ENCODE measurements around the gene EPN1. TPM values are rescaled to one million over a fixed set of nuclear protein-coding genes. Genes with fewer than 3 reads are reported as not detected.
A peak's percentile ranks its signal among the peaks of the same experiment; 100 is the strongest.

EPN1 gene
- total RNA-seq, 1 experiment from 2014 or later, result 157 TPM

GRCh38 chr19:55652311-55653128 lies 22.5 kb upstream of the EPN1 start:
- peak; percentile 57 for DNase-seq
- Histone ChIP-seq H3K27me3 (ENCODE audit: control insufficient read depth, insufficient read depth, low read length) (no peaks in the 10 kb centered on the region), H3K4me3 (ENCODE audit: insufficient read depth, low read depth, low read length) (peak overlapping the region; percentile 45), H3K36me3 (replicated peaks; ENCODE audit: control insufficient read depth, insufficient read depth, low read length) (no peaks in the 10 kb centered on the region; the same call in 1 of the 2 replicates)

GRCh38 chr19:55653651-55654322 lies 21.2 kb upstream of the EPN1 start:
- Histone ChIP-seq H3K27me3 (ENCODE audit: control insufficient read depth, insufficient read depth, low read length) (no peaks in the 10 kb centered on the region), H3K4me3 (ENCODE audit: insufficient read depth, low read depth, low read length) (peak overlapping the region; percentile 100), H3K36me3 (replicated peaks; ENCODE audit: control insufficient read depth, insufficient read depth, low read length) (peaks cover 2% of the 10 kb centered on the region)
- peak; percentile 97 for DNase-seq

- no peaks in the 10 kb centered on the region for H3K27me3 ChIP-seq (ENCODE audit: control insufficient read depth, insufficient read depth, low read length)
- DNase-seq, result peak; percentile 95
- H3K4me3 ChIP-seq (ENCODE audit: insufficient read depth, low read depth, low read length), result peak overlapping the region; percentile 100
- H3K36me3 ChIP-seq (replicated peaks; ENCODE audit: control insufficient read depth, insufficient read depth, low read length), result peaks cover 3% of the 10 kb centered on the region
Observed at GRCh38 chr19:55654323-55654867, 20.6 kb upstream of the EPN1 start.

- peak within 1 kb of the TSS; percentile 100 for H3K4me3 ChIP-seq (ENCODE audit: insufficient read depth, low read depth, low read length)
- peak; percentile 99 for DNase-seq
- no peaks in the 10 kb centered on the region for H3K27me3 ChIP-seq (ENCODE audit: control insufficient read depth, insufficient read depth, low read length)
- H3K36me3 ChIP-seq (replicated peaks; ENCODE audit: control insufficient read depth, insufficient read depth, low read length), result peaks cover 3% of the 10 kb centered on the region
Observed at GRCh38 chr19:55654868-55655647, 20.0 kb upstream of the EPN1 start, which contains the start of gene U2AF2. TSS of gene U2AF2 (plus strand) at chr19:55655035. CDS start at chr19:55655105, 70 bp downstream.

- no peaks in the 10 kb centered on the region for H3K27me3 ChIP-seq (ENCODE audit: control insufficient read depth, insufficient read depth, low read length)
Observed at GRCh38 chr19:55655648-55656040, 19.4 kb upstream of the EPN1 start.

GRCh38 chr19:55656552-55656951 lies 18.5 kb upstream of the EPN1 start:
- Histone ChIP-seq H3K27me3 (ENCODE audit: control insufficient read depth, insufficient read depth, low read length) (no peaks in the 10 kb centered on the region), H3K4me3 (ENCODE audit: insufficient read depth, low read depth, low read length) (peak overlapping the region; percentile 100; the same call in 1 of the 2 replicates), H3K36me3 (replicated peaks; ENCODE audit: control insufficient read depth, insufficient read depth, low read length) (peaks cover 12% of the 10 kb centered on the region)
- DNase-seq, result no peak

More at GRCh38 chr19:55655648-55656040, 19.4 kb upstream of the EPN1 start:
- Histone ChIP-seq H3K36me3 (replicated peaks; ENCODE audit: control insufficient read depth, insufficient read depth, low read length) (peaks cover 6% of the 10 kb centered on the region), H3K4me3 (ENCODE audit: insufficient read depth, low read depth, low read length) (peak overlapping the region; percentile 100)
- no peak for DNase-seq

GRCh38 chr19:55656988-55657747 lies 17.9 kb upstream of the EPN1 start:
- Histone ChIP-seq H3K36me3 (replicated peaks; ENCODE audit: control insufficient read depth, insufficient read depth, low read length) (peaks cover 17% of the 10 kb centered on the region), H3K4me3 (ENCODE audit: insufficient read depth, low read depth, low read length) (no peak overlapping the region), H3K27me3 (ENCODE audit: control insufficient read depth, insufficient read depth, low read length) (no peaks in the 10 kb centered on the region)
- no peak for DNase-seq

GRCh38 chr19:55658846-55659459 lies 16.1 kb upstream of the EPN1 start:
- peaks cover 33% of the 10 kb centered on the region for H3K36me3 ChIP-seq (replicated peaks; ENCODE audit: control insufficient read depth, insufficient read depth, low read length)
- no peaks in the 10 kb centered on the region for H3K27me3 ChIP-seq (ENCODE audit: control insufficient read depth, insufficient read depth, low read length)
- H3K4me3 ChIP-seq (ENCODE audit: insufficient read depth, low read depth, low read length), result no peak overlapping the region
- no peak for DNase-seq

- Histone ChIP-seq H3K36me3 (replicated peaks; ENCODE audit: control insufficient read depth, insufficient read depth, low read length) (peaks cover 39% of the 10 kb centered on the region), H3K27me3 (ENCODE audit: control insufficient read depth, insufficient read depth, low read length) (no peaks in the 10 kb centered on the region), H3K4me3 (ENCODE audit: insufficient read depth, low read depth, low read length) (no peak overlapping the region)
- DNase-seq, result no peak
Observed at GRCh38 chr19:55659822-55660221, 15.2 kb upstream of the EPN1 start.

GRCh38 chr19:55660404-55660803 lies 14.6 kb upstream of the EPN1 start:
- H3K36me3 ChIP-seq (replicated peaks; ENCODE audit: control insufficient read depth, insufficient read depth, low read length), result peaks cover 42% of the 10 kb centered on the region
- DNase-seq, result no peak

GRCh38 chr19:55660991-55661390 lies 14.0 kb upstream of the EPN1 start:
- H3K27me3 ChIP-seq (ENCODE audit: control insufficient read depth, insufficient read depth, low read length), result no peaks in the 10 kb centered on the region
- H3K4me3 ChIP-seq (ENCODE audit: insufficient read depth, low read depth, low read length), result no peak overlapping the region
- H3K36me3 ChIP-seq (replicated peaks; ENCODE audit: control insufficient read depth, insufficient read depth, low read length), result peaks cover 44% of the 10 kb centered on the region
- no peak for DNase-seq

More at GRCh38 chr19:55660404-55660803, 14.6 kb upstream of the EPN1 start:
- Histone ChIP-seq H3K4me3 (ENCODE audit: insufficient read depth, low read depth, low read length) (no peak overlapping the region), H3K27me3 (ENCODE audit: control insufficient read depth, insufficient read depth, low read length) (no peaks in the 10 kb centered on the region)

GRCh38 chr19:55661826-55662225 lies 13.2 kb upstream of the EPN1 start:
- no peak for DNase-seq
- Histone ChIP-seq H3K36me3 (replicated peaks; ENCODE audit: control insufficient read depth, insufficient read depth, low read length) (peaks cover 53% of the 10 kb centered on the region), H3K4me3 (ENCODE audit: insufficient read depth, low read depth, low read length) (no peak overlapping the region)

GRCh38 chr19:55663846-55664536 lies 11.0 kb upstream of the EPN1 start:
- H3K27me3 ChIP-seq (ENCODE audit: control insufficient read depth, insufficient read depth, low read length), result no peaks in the 10 kb centered on the region

More at GRCh38 chr19:55661826-55662225, 13.2 kb upstream of the EPN1 start:
- H3K27me3 ChIP-seq (ENCODE audit: control insufficient read depth, insufficient read depth, low read length), result no peaks in the 10 kb centered on the region

More at GRCh38 chr19:55663846-55664536, 11.0 kb upstream of the EPN1 start:
- H3K4me3 ChIP-seq (ENCODE audit: insufficient read depth, low read depth, low read length), result no peak overlapping the region
- no peak for DNase-seq
- H3K36me3 ChIP-seq (replicated peaks; ENCODE audit: control insufficient read depth, insufficient read depth, low read length), result peaks cover 65% of the 10 kb centered on the region
